OCI-LY3 (cell line): Measurements from ENCODE around the gene UBE2G2.

ENCODE experiments used
- H2AFZ ChIP-seq: fragments of 200-600, 300-600 bp; shearing (Covaris generic); 2 replicates; pipeline ENCODE4 v1.6.0; 2014; ENCODE audit warnings: antibody characterized with exemption, low read depth, low read length
- H3K27ac ChIP-seq: fragments of 200-600, 300-600 bp; sonication (generic); 2 replicates; pipeline ENCODE4 v1.5.1; 2014; ENCODE audit warnings: mild to moderate bottlenecking, low read length, moderate library complexity, mixed read lengths
- H3K27me3 ChIP-seq: fragments of 200-600, 300-600 bp; sonication (generic); 2 replicates; pipeline ENCODE4 v1.6.1; 2014; ENCODE audit warnings: low read depth, low read length, mixed read lengths
- H3K36me3 ChIP-seq: fragments of 200-600, 300-600 bp; sonication (generic); replicated peaks from 2 replicates; pipeline ENCODE3; 2014; ENCODE audit warnings: low read depth, low read length, mixed read lengths
- H3K4me1 ChIP-seq: fragments of 300-600, 200-600 bp; sonication (generic); 2 replicates; pipeline ENCODE4 v1.6.1; 2014; ENCODE audit warnings: low read length, mixed read lengths
- H3K4me2 ChIP-seq: fragments of 200-600, 300-600 bp; sonication (generic); 2 replicates; pipeline ENCODE4 v1.6.1; 2014; ENCODE audit warnings: low read length, mixed read lengths
- H3K4me3 ChIP-seq: fragments of 300-600, 200-600 bp; sonication (generic); 2 replicates; pipeline ENCODE4 v1.5.1; 2014; ENCODE audit warnings: antibody characterized with exemption, mild to moderate bottlenecking, low read length, moderate library complexity
- H3K79me2 ChIP-seq: fragments of 300-600, 200-600 bp; shearing (Covaris generic); 2 replicates; pipeline ENCODE4 v1.6.1; 2014; ENCODE audit warnings: mild to moderate bottlenecking, low read length, mixed read lengths
- H3K9ac ChIP-seq: fragments of 300-600, 200-600 bp; shearing (Covaris generic); 2 replicates; pipeline ENCODE4 v1.6.0; 2014; ENCODE audit warnings: mild to moderate bottlenecking, low read length, moderate library complexity
- H3K9me3 ChIP-seq: fragments of 200-600, 300-600 bp; shearing (Covaris generic); 2 replicates; pipeline ENCODE4 v1.6.1; 2014; ENCODE audit warnings: low read length, mixed read lengths; ENCODE audit not compliant: insufficient read depth
- H4K20me1 ChIP-seq: fragments of 200-600, 300-600 bp; sonication (generic); 2 replicates; pipeline ENCODE4 v1.6.1; 2016; ENCODE audit warnings: low read length, mixed read lengths; ENCODE audit not compliant: insufficient read depth
- EZH2phosphoT487 ChIP-seq: fragments of 200-600 bp; shearing (Covaris generic); IDR thresholded peaks from 2 replicates; pipeline ENCODE4 v1.6.1; 2018; ENCODE audit warnings: antibody characterized with exemption, mixed run types, low read depth
- TF ChIP-seq, protein P1 (sequence below): fragments of 200-600, 300-600 bp; sonication (generic); IDR thresholded peaks from 2 replicates; pipeline ENCODE4 v1.5.1; 2014; ENCODE audit warnings: antibody characterized with exemption, low read length, low read depth

The UBE2G2 gene

DNA sequence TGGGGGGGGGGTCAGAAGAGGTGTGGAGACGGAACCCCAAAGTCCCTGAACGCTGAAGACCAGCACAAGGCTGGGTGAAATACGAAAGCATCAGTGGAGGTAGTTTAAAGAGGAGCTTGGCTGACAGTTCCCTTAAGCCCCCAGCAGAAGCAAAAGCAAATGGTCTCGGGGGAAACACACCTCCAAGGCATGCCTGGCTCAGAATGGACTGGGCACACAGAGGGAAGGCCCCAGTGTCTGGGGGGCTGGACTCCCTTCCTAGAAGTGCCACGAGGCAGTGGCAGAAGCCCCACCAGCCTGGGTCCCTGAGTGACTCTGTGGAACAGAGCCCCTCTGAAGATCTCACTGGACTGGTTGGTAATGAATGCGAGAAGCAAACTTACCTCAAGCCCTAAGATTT is 43.9 kb downstream of the UBE2G2 start:
- H2AFZ ChIP-seq = no peak overlapping the region
- no peaks in the 10 kb centered on the region for H3K36me3 ChIP-seq
- H3K9me3 ChIP-seq = no peaks in the 10 kb centered on the region
- no peaks in the 10 kb centered on the region for H3K4me1 ChIP-seq
- no peak for TF ChIP-seq EZH2phosphoT487
- TF ChIP-seq, protein P1, sequence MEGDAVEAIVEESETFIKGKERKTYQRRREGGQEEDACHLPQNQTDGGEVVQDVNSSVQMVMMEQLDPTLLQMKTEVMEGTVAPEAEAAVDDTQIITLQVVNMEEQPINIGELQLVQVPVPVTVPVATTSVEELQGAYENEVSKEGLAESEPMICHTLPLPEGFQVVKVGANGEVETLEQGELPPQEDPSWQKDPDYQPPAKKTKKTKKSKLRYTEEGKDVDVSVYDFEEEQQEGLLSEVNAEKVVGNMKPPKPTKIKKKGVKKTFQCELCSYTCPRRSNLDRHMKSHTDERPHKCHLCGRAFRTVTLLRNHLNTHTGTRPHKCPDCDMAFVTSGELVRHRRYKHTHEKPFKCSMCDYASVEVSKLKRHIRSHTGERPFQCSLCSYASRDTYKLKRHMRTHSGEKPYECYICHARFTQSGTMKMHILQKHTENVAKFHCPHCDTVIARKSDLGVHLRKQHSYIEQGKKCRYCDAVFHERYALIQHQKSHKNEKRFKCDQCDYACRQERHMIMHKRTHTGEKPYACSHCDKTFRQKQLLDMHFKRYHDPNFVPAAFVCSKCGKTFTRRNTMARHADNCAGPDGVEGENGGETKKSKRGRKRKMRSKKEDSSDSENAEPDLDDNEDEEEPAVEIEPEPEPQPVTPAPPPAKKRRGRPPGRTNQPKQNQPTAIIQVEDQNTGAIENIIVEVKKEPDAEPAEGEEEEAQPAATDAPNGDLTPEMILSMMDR = no peak
- H3K27me3 ChIP-seq = no peaks in the 10 kb centered on the region
- no peaks in the 10 kb centered on the region for H3K79me2 ChIP-seq
- H3K27ac ChIP-seq = no peak overlapping the region
- H3K9ac ChIP-seq = no peak overlapping the region
- H3K4me3 ChIP-seq = no peak overlapping the region
- H3K4me2 ChIP-seq = no peak overlapping the region
- no peaks in the 10 kb centered on the region for H4K20me1 ChIP-seq

DNA sequence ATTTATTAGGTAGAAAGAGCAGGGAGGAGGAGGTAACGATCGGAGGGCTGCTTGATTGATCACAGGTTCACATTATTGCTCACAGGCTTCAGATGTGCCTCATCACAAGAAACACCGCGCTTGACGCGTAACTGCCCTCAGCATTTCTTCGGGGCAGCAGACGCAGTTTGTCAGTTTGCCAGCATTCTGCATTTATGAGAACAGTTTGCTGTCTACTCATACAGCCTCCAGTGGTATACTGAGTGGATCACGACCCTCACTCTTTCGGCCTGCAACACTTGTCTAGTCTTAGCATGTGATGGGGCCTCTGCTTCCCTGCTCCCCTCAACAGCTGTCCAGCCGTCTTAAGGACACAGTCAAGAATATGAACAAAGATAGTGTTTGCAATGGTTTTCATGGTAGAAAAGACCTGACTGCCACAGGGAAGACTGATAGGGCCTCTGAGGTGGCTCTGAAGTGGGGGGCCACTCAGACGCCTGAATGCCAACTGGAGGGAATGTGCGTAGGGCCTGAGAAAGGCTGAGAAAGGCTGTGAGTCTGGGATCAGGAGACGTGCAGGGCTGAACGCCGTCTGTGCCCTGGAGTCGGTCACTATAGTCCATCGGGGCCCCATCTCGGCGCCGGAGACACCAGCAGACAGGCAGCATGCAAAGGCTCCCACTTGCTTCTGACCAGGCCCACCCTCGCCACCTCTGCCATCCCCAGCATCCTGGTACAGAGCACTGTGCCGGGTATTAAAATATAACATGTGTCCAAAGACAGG is 45.0 kb downstream of the UBE2G2 start:
- no peaks in the 10 kb centered on the region for H3K9me3 ChIP-seq
- no peak overlapping the region for H3K4me3 ChIP-seq
- no peaks in the 10 kb centered on the region for H3K36me3 ChIP-seq
- no peak overlapping the region for H3K9ac ChIP-seq
- no peak overlapping the region for H2AFZ ChIP-seq
- no peak overlapping the region for H3K27ac ChIP-seq
- H3K4me2 ChIP-seq = no peak overlapping the region
- no peaks in the 10 kb centered on the region for H3K27me3 ChIP-seq
- H4K20me1 ChIP-seq = no peaks in the 10 kb centered on the region
- TF ChIP-seq, protein P1 = no peak
- H3K4me1 ChIP-seq = no peaks in the 10 kb centered on the region
- H3K79me2 ChIP-seq = no peaks in the 10 kb centered on the region

DNA sequence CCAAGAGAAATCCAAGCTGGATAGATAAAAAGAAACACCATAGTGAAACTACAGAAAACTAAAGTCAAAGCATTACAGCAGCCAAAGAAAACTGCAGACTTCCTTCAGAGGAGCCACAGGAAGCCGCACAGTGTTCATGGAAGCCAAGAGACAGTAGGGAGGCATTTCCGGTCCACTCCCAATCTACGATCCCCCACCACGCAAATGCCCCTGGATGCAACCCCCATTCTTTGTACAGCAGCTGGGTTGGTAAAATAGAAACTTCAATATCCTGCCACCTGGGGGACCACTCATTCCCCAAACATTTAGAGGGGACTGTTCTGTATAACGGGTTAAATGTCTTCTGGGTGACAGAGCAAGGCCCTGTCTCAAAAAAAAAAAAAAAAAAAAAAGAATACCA is 46.4 kb downstream of the UBE2G2 start:
- Histone ChIP-seq H3K4me3 (no peak overlapping the region), H3K9me3 (no peaks in the 10 kb centered on the region), H2AFZ (no peak overlapping the region), H3K79me2 (no peaks in the 10 kb centered on the region), H3K27me3 (no peaks in the 10 kb centered on the region), H4K20me1 (no peaks in the 10 kb centered on the region), H3K27ac (no peak overlapping the region), H3K4me1 (no peaks in the 10 kb centered on the region), H3K36me3 (no peaks in the 10 kb centered on the region), H3K4me2 (no peak overlapping the region), H3K9ac (no peak overlapping the region)
- TF ChIP-seq, protein P1 = no peak
- TF ChIP-seq EZH2phosphoT487 = no peak

DNA sequence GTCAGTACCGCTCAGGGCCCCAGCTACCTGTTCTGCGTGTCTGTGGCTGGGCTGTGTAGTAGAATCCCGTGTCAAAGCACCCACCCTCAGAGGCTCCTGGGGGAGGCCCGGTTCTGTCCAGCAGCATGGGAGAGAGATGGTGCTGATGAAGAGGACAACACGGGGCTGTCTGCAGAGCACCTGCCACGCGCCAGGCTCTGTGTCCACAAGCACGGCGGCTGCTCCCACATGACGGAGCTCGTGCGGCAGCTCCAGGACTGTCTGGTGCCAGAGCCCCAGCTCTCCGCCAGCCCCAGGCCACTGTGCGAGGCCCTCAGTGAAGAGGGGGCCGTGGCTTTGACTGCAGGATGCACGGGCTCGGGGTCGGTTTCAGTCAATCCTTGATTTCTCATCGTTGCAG is 48.3 kb downstream of the UBE2G2 start:
- Histone ChIP-seq H3K27ac (no peak overlapping the region), H3K36me3 (no peaks in the 10 kb centered on the region), H3K4me2 (no peak overlapping the region), H2AFZ (no peak overlapping the region), H3K4me1 (no peaks in the 10 kb centered on the region), H4K20me1 (no peaks in the 10 kb centered on the region), H3K79me2 (no peaks in the 10 kb centered on the region), H3K27me3 (no peaks in the 10 kb centered on the region), H3K4me3 (no peak overlapping the region), H3K9ac (no peak overlapping the region), H3K9me3 (no peaks in the 10 kb centered on the region)
- TF ChIP-seq, protein P1 = no peak
- no peak for TF ChIP-seq EZH2phosphoT487
